ENCODE data around the gene MEIKIN. TPM values are rescaled to one million over a fixed set of nuclear protein-coding genes. Genes with fewer than 3 reads are reported as not detected.

MEIKIN gene
- total RNA-seq, 1 experiment from 2014 or later = not detected

DNA sequence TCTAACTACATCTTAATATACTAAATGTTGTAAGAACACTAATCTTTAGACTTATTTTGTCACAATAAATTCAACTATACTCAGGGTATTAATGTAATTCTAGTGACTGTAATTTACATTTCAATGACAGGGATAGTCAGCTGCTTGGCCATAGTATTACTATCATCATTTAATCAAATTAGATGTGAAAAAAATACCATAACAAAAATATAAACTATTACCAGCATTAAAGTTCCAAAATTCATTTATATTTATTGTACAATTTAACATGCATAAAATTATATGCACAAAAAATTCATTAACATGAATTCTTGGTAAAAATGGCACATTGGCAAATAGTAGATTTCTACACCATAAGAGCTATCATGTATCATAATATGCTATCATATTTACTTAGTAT is 177.6 kb downstream of the MEIKIN start:
- Histone ChIP-seq H3K79me2 (ENCODE audit: insufficient read depth, low read length) (peaks cover 5% of the 10 kb centered on the region; the same call in 1 of the 2 replicates), H3K79me1 (ENCODE audit: insufficient read depth, low read depth, low read length, poor library complexity, severe bottlenecking) (peaks cover 13% of the 10 kb centered on the region), H3K56ac (ENCODE audit: insufficient read length, low read depth, low read length) (no peak overlapping the region), H3K4me1 (ENCODE audit: insufficient read depth, low read length) (no peaks in the 10 kb centered on the region), H2AFZ (ENCODE audit: low read length) (no peak overlapping the region), H4K91ac (ENCODE audit: insufficient read length, low read depth, low read length) (no peak overlapping the region), H4K8ac (replicated peaks; ENCODE audit: insufficient read length, low read depth, low read length) (no peak overlapping the region), H3K27ac (ENCODE audit: insufficient read length, low read depth, low read length) (no peak overlapping the region), H3K9me3 (ENCODE audit: control insufficient read depth, low read depth, low read length) (no peaks in the 10 kb centered on the region), H2BK15ac (ENCODE audit: low read depth, low read length) (no peak overlapping the region), H2AK5ac (ENCODE audit: insufficient read length, low read length) (no peak overlapping the region), H4K5ac (ENCODE audit: insufficient read length, low read depth, low read length) (no peak overlapping the region), H4K20me1 (ENCODE audit: control insufficient read depth, insufficient read depth, insufficient read length) (no peaks in the 10 kb centered on the region), H3K9ac (ENCODE audit: extremely low read depth, insufficient read length, low read length) (no peak overlapping the region), H2BK12ac (ENCODE audit: insufficient read length, low read depth, low read length) (no peak overlapping the region), H3K4ac (ENCODE audit: low read depth, low read length) (no peak overlapping the region), H3K27me3 (ENCODE audit: insufficient read depth, low read length) (no peaks in the 10 kb centered on the region), H3K23ac (ENCODE audit: insufficient read length, low read depth, low read length) (no peak overlapping the region), H3K14ac (ENCODE audit: insufficient read depth, low read length) (no peak overlapping the region), H3K23me2 (ENCODE audit: insufficient read length, low read depth, low read length, poor library complexity, severe bottlenecking) (no peaks in the 10 kb centered on the region), H3K4me2 (ENCODE audit: insufficient read depth, insufficient read length, low read length) (no peak overlapping the region), H3K18ac (ENCODE audit: insufficient read length, low read depth, low read length) (no peak overlapping the region), H2BK120ac (ENCODE audit: low read depth, low read length, poor library complexity, severe bottlenecking) (no peak overlapping the region), H3T11ph (ENCODE audit: low read length) (no peak overlapping the region), H2BK5ac (ENCODE audit: insufficient read length, low read length) (no peak overlapping the region), H2BK20ac (ENCODE audit: low read depth, low read length, poor library complexity, severe bottlenecking) (no peak overlapping the region)
- H3K36me3 Mint-ChIP-seq (ENCODE audit: insufficient read depth in 1 of 3, low read depth in 3 of 3) = peaks cover 8 to 11% (median 8%) of the 10 kb centered on the region in 3 experiments; a peak in 6 of 7 replicates
- H3K27me3 Mint-ChIP-seq (ENCODE audit: low read depth) = no peaks in the 10 kb centered on the region
- no peak overlapping the region for H3K4me3 Mint-ChIP-seq
- DNase-seq = no peak
- TF ChIP-seq, protein P1, sequence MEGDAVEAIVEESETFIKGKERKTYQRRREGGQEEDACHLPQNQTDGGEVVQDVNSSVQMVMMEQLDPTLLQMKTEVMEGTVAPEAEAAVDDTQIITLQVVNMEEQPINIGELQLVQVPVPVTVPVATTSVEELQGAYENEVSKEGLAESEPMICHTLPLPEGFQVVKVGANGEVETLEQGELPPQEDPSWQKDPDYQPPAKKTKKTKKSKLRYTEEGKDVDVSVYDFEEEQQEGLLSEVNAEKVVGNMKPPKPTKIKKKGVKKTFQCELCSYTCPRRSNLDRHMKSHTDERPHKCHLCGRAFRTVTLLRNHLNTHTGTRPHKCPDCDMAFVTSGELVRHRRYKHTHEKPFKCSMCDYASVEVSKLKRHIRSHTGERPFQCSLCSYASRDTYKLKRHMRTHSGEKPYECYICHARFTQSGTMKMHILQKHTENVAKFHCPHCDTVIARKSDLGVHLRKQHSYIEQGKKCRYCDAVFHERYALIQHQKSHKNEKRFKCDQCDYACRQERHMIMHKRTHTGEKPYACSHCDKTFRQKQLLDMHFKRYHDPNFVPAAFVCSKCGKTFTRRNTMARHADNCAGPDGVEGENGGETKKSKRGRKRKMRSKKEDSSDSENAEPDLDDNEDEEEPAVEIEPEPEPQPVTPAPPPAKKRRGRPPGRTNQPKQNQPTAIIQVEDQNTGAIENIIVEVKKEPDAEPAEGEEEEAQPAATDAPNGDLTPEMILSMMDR (conservative IDR thresholded peaks at IDR 0.05) = no peak
- H3K4me1 Mint-ChIP-seq = peaks cover 2 to 3% of the 10 kb centered on the region in 2 experiments; a peak in 2 of 4 replicates
- no peak overlapping the region for H3K27ac Mint-ChIP-seq
- peaks cover 0 to 5% of the 10 kb centered on the region in 2 experiments; a peak in 2 of 5 replicates for H3K9me3 Mint-ChIP-seq

Data from H9 (cell line).